ENCODE measurements around the gene USP49. TPM values are rescaled to one million over a fixed set of nuclear protein-coding genes. Genes with fewer than 3 reads are reported as not detected.

The USP49 gene
- total and polyA plus RNA-seq, 10 of the 15 experiments (the other 5 are each of a cell fraction or from before 2014, with no cell fraction given) = 1.0 to 7.7 (median 4.3) TPM

GRCh38 chr6:41786451-41787218 lies 108.5 kb downstream of the USP49 start (continued):
- no peak for TF ChIP-seq RELA (IDR thresholded peaks at IDR 0.05; ENCODE audit: borderline replicate concordance, partially characterized antibody)
- peak; percentile 58 for TF ChIP-seq MXI1 (IDR thresholded peaks at IDR 0.05; ENCODE audit: low read depth, low read length)
- TF ChIP-seq ZNF384 (IDR thresholded peaks at IDR 0.05; ENCODE audit: borderline replicate concordance, low read depth, low read length) = no peak
- TF ChIP-seq ZNF24 (IDR thresholded peaks at IDR 0.05) = peak; percentile 6
- no peak for TF ChIP-seq ZBED1 (IDR thresholded peaks at IDR 0.05; ENCODE audit: borderline replicate concordance)
- TF ChIP-seq HDAC2 (IDR thresholded peaks at IDR 0.05) = no peak
- peak; percentile 65 to 86 (median 71); a peak in 5 of 6 replicates for TF ChIP-seq CTCF (IDR thresholded peaks at IDR 0.05 in 2 of 3, conservative IDR thresholded peaks at IDR 0.05 in 1 of 3; ENCODE audit: control insufficient read depth in 2 of 3, extremely low read depth in 1 of 3, insufficient read depth in 1 of 3, low read depth in 3 of 3, low read length in 3 of 3)
- no peak for TF ChIP-seq ESRRA (IDR thresholded peaks at IDR 0.05; ENCODE audit: low read length)
- TF ChIP-seq RB1 (IDR thresholded peaks at IDR 0.05; ENCODE audit: borderline replicate concordance) = peak; percentile 67; the same call in 1 of the 2 replicates
- no peak for TF ChIP-seq IRF3 (IDR thresholded peaks at IDR 0.05)
- TF ChIP-seq MTA2 (IDR thresholded peaks at IDR 0.05; ENCODE audit: low read depth) = no peak
- TF ChIP-seq JUND (IDR thresholded peaks at IDR 0.05; ENCODE audit: low read depth, low read length) = no peak
- no peak for TF ChIP-seq CREM (IDR thresholded peaks at IDR 0.05; ENCODE audit: low read depth)
- no peak for TF ChIP-seq GABPA (IDR thresholded peaks at IDR 0.05; ENCODE audit: low read depth)
- no peak for TF ChIP-seq ATF2 (IDR thresholded peaks at IDR 0.05; ENCODE audit: low read length)
- no peak for TF ChIP-seq CBX5 (IDR thresholded peaks at IDR 0.05; ENCODE audit: low read depth)
- no peak for TF ChIP-seq PML (IDR thresholded peaks at IDR 0.05; ENCODE audit: low read length)
- no peak for TF ChIP-seq MYB (IDR thresholded peaks at IDR 0.05; ENCODE audit: borderline replicate concordance, low read depth, low read length)
- no peak for TF ChIP-seq NR2C2 (IDR thresholded peaks at IDR 0.05; ENCODE audit: borderline replicate concordance, control insufficient read depth, insufficient read length, low read depth)
- TF ChIP-seq REST (IDR thresholded peaks at IDR 0.05; ENCODE audit: low read depth, low read length) = no peak

Data from GM12878 (cell line).